HG03175 (cell line): ENCODE data around the gene ZBTB2.
"Not testable (repeated sequence)": the region's sequence is repeated elsewhere in the genome, so short reads cannot be mapped to it uniquely, and the experiment has no call there.

ENCODE experiments used
- ATAC-seq: cut with Tn5 transposase; IDR thresholded peaks from one replicate; pipeline ENCODE4 v1.9.1; 2021; ENCODE audit warnings: mild to moderate bottlenecking, moderate library complexity; ENCODE audit not compliant: unreplicated experiment

ZBTB2 gene

GRCh38 chr6:151403919-151404308 lies 12.6 kb upstream of the ZBTB2 start:
- ATAC-seq = no peak

- ATAC-seq = no peak
Measured at GRCh38 chr6:151402228-151402627, 10.9 kb upstream of the ZBTB2 start.

- ATAC-seq = no peak
Measured at GRCh38 chr6:151400473-151400872, 9.1 kb upstream of the ZBTB2 start.

GRCh38 chr6:151399679-151400078 lies 8.3 kb upstream of the ZBTB2 start:
- ATAC-seq = no peak

DNA sequence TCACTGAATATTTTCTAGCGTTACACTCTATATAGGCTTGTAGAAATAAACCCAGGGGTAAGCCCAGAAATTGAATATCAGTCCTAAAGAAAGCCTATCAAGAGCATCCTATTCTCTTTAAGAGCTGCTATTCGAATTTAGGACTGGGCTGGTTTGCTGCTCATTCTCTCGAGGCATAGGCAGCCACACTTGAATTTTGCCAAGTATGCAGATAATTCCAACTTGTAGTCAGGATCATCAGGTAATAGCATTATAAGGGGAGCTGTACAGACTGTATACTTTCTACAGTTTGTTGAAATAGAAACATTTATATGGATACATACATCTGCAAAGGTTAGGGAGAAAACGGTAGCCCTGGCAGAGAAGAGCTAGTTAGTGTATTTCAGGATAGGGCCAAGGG lies 2.1 kb upstream of the ZBTB2 start:
- ATAC-seq = no peak

DNA sequence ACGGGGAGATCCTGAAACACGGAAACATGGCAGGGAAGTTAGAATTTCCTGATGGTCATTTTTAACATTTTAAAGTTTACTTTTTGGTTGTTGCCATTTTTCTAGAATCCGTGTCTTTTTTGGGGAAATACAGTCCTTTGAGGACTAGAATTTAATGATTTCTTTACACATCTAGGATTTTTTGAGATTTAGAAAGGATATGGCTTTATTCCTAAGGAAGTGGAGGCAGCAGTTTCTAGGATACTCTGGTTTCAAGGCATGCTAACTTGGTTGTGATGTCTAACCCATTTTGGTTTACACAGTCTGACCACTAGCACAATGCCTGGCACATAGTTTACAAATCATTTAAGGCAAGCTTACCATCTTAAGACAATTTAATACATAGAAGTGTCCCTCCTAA lies 1.1 kb upstream of the ZBTB2 start:
- no peak for ATAC-seq

DNA sequence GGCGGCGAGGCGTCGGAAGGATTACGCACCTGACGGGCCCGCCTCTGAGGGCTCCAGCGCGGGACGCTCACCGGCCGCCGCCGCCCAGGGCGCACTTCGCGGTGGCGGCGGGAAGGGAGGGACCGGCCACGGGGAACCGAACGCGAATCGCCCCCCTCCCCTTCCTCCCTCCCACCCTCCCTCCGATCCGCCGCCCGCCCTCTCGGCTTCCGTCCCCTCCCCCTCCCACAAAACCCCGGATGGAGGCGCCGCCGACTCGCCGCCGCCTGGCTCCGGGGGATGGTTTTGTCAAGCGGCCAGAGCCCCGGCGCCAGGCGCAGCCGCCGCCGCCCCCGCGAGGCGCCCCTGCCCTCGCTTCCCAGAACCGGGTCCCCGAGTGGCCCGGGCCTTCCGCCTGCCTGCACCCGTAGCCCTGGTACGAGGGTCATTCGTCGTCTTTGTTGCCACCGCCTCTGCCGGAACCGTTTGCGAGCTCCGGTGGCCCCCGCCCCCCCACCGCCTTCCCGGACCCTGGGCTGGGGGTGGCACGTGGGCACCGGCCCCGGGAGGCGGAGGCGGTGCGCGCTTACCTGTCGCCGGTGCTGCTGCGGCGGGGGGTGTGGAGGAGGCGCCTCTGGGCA lies 398 bp downstream of the ZBTB2 start:
- ATAC-seq = peak; percentile 13

DNA sequence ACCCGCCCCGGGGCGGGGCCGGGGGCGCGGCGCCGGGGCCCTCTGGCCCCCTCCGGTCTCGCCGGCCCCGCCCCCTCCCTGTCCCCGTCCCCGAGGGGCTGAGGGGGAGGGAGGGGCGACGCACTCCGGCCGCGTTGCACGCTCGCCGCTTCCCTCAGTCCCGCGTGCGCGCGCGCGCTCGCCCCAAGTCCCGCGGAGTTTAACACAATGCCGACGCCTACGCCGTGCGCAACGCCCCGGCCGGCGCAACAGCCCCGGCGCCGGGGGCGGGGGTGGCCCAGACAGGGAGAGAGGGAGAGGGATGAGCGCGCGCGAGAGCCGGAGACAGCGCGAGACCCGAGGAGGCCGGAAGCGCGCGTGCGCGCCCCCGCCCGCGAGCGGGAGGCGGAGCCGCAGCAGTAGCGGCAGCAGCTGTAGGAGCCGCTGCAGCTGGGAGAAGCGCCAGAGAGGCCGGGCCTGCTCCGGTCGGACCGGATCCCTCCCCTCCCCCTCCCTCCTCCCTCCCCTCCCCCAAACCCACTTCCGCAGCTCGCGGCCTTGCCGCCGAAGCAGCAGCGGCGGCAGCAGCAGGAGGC lies 996 bp downstream of the ZBTB2 start:
- peak; percentile 78 for ATAC-seq

DNA sequence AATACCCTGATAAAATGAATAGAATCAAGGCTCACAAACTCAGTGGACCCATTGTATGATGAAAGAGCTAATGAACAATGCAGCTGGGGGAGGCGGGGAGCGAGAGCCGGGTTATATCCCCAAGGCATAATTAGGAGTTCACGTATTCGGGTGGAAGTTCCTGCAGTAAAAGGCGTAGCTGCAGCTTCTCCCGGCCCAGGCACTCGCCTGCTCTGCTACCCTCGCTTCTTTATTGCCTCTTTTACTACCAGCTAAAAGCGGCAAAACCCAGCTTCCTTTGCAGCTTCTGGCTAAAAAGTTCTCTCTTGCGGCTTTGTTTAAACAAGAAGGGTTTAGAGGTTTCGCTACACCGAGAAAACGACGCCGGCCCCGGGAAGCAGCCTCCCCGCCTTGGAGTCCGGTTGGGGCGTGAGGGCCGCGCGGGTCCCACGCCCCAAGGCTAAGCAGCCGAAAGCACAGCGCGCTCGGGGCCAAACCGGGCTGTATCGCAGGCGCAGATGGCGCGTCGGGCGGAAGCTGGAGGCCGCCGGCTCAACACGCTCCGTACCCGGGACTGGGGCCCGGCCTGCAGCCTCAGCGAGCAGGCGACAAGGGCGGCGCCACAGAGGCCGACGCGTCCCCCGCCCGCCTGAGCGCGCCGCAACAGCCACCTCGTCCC lies 1.6 kb downstream of the ZBTB2 start:
- peak; percentile 60 for ATAC-seq

- ATAC-seq = no peak
Measured at GRCh38 chr6:151388997-151389617, 2.3 kb downstream of the ZBTB2 start.

DNA sequence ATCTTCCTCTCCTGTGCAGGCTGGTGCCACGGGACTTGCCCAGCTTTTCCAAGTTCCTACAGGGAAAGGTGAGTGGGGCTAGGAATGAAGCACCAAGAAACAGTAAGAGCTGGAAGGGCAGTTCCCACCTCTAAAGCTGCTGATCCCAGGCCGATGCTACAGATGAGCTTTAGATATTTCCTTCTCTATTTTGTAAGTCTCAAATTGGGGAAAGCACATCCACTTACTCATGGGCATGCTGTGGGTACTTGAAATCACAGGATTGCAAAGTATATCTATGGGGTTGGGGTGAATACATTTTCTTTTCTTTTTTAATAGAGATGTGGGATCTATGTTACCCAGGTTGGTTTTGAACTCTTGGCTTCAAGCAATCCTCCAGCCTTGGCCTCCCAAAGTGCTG lies 3.1 kb downstream of the ZBTB2 start:
- ATAC-seq = no peak

DNA sequence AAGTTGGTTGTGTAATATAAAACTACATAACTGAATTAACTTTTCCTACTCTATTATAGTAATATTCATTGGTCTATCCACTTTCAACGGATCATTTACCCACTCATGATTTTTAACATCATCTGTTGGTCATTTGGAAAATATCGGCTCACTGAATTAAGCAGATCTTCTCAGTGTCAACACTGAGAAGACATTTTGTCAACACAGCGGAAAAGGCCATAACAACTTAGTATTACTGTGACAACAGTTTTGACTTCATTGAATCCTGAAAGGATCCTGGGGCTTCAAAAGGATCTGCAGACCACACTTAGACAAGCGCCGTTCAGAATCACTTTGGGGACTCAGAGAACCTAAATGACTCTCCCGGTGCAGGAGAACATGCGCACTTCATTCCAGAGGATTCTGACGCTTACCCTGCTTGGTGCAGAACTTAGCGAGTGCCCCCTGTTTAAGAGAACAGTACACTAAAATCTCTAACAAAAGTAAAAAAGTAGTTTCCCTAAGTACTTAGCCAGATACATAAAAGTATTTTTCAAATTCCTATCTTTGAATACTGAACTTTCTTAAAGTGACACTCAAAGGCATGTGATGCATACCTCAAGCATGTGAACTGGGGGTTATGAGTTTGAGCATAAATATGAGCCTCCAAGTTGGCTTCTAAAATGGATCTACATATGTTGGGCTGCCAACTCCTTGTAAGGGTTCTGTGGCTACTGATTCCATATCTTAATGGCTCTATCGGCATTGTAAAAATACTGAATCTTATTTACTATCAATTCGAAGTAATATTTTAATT lies 4.0 kb downstream of the ZBTB2 start:
- ATAC-seq = no peak

DNA sequence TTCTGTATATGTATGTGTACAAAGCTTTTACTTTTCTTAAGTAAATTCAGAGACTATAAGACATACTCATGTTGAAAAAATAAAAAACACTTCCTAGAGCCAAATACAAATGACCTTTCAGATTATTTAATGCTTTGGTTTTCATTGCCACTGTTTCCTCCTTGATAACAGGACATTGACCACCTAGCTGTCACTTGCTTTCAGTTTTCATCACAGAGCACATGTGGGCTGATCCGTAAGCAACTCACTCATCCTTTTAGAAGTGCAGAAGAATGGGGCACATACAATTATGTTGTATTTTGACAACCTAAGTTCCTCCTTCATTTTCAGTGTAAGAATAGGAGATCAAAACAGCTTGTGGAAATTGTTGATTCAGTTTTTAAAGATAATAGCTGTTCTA lies 6.2 kb downstream of the ZBTB2 start:
- ATAC-seq = no peak

DNA sequence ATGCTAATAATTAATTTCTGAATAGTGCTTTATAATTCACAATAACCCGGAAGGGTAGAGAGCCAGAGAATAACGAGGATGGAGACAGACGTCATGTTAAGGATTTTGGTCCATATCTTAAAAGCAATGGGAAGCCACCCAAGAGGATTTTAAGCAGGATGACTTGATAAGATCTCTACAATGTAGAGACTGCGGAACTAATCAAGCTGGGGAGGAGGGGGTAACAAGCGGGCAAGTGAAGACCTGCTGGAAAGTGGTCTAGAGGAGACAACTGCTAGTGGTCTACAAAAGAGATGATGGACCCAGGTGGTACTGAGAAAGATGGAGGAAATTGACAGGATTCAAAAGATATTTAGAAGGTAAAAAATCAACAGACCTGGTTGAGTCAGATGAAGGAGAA lies 7.2 kb downstream of the ZBTB2 start:
- ATAC-seq = no peak

GRCh38 chr6:151382631-151383030 lies 8.7 kb downstream of the ZBTB2 start:
- not testable (repeated sequence) for ATAC-seq

DNA sequence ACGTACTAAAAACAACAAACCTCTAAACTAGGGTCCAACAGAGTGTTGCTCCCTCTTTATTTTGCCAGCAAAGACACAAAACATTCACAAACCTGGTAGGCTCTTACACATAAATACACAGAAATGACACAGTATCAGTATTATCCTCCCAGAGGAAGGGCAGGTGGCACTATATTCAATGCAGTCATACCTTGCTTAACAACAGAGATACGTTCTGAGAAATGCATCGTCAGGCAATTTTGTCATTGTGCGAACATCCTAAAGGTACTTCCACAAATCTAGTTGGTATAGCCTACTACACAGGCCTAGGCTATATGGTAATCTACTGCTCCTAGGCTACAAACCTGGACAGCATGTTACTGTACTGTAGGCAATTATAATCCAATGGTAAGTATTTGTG lies 9.6 kb downstream of the ZBTB2 start:
- no peak for ATAC-seq

DNA sequence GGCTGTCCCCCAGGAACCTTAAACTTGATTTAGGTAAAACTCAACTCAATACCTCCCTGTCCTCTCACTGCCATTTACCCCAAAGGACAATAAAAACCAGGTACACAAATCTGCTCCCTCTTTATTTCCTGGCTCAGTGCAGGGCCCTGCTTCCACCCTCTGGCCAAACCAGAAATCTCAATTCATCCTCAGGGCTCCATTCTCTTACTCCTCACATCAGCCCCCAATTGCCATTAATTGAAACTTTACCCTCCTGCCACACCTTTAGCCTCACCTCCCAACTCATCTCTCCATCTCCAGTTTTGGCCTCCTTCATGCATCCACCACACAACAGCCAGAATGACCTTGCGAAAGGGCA lies 10.5 kb downstream of the ZBTB2 start:
- no peak for ATAC-seq

- ATAC-seq = peak; percentile 70
Measured at GRCh38 chr6:151379933-151380847, 11.2 kb downstream of the ZBTB2 start.

DNA sequence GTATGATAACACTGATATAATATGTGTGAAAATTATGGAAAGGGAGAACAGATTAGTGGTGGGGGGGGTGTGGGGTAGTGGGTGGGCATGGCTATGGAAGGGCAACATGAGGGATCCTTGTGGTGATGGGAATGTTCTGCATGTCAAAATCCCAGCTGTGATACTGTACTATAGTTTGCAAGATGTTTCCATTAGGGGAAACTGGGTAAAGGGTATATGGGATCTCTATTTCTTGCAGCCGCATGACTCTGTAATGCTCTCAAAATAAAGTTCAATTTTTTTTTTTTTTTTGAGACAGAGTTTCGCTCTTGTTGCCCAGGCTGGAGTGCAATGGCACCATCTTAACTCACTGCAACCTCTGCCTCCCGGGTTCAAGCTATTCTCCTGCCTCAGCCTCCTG lies 14.3 kb downstream of the ZBTB2 start:
- no peak for ATAC-seq

DNA sequence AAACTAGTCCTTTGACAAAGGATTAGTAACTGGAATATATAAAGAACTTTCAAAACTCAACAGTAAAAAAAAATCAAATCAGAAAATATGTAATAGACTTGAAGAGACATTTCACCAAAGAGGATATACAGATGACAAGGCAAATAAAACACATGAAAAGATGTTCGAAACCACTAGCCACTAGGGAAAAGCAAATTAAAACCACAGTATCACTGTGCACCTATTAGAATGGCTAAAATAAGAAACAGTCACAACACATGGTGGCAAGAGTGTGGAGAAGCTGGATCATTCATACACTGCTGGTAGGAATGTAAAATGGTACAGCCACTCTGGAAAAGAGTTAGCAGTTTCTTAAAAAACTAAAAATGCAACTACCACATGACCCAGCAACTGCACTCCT lies 14.9 kb downstream of the ZBTB2 start:
- ATAC-seq = peak; percentile 39
